GM13976 (cell line): ENCODE results near the gene SDE2.

Experiments
- DNase-seq: peaks from one replicate; pipeline ENCODE4 v3.0.0; 2012; ENCODE audit warnings: low spot score
- CTCF ChIP-seq: IDR thresholded peaks from 2 replicates; pipeline ENCODE4 v1.5.1; 2012; ENCODE audit warnings: borderline replicate concordance, mild to moderate bottlenecking; ENCODE audit not compliant: insufficient read depth; ENCODE audit errors: extremely low read depth, missing control alignments, control extremely low read depth
- in situ Hi-C: fragments of 300-500 bp; cut with MboI; formaldehyde crosslinking; loops from one replicate; pipeline ENCODE4 v1.12.0; 2022; ENCODE audit warnings: low sequenced_read_pairs, mixed read lengths, inconsistent platforms; ENCODE audit not compliant: unreplicated experiment

SDE2 gene

DNA sequence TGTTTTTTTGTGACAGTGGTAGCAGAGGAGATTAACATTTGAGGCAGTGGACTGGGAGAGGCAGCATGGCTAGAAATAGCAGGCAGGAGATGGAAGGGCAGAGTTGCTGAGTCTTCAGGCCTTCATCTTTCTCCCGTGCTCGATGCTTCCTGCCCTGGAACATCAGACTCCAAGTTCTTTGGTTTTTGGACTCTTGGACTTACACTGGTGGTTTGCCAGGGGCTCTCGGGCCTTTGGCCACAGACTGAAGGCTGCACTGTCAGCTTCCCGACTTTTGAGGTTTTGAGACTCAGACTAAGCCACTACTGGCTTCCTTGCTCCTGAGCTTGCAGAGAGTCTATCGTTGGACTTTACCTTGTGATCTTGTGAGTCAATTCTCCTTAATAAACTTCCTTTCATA is 33.9 kb downstream of the SDE2 start:
- DNase-seq, result no peak
- in situ Hi-C loops, result no loop called here
- no peak for TF ChIP-seq CTCF

GRCh38 chr1:225963735-225964530 is 35.2 kb downstream of the SDE2 start:
- no peak for DNase-seq
- no peak for TF ChIP-seq CTCF
- in situ Hi-C loops, result no loop called here

GRCh38 chr1:225962440-225962975 is 36.6 kb downstream of the SDE2 start:
- peak; percentile 86 for TF ChIP-seq CTCF
- peak; percentile 86 for DNase-seq
- in situ Hi-C loops, result no loop called here

DNA sequence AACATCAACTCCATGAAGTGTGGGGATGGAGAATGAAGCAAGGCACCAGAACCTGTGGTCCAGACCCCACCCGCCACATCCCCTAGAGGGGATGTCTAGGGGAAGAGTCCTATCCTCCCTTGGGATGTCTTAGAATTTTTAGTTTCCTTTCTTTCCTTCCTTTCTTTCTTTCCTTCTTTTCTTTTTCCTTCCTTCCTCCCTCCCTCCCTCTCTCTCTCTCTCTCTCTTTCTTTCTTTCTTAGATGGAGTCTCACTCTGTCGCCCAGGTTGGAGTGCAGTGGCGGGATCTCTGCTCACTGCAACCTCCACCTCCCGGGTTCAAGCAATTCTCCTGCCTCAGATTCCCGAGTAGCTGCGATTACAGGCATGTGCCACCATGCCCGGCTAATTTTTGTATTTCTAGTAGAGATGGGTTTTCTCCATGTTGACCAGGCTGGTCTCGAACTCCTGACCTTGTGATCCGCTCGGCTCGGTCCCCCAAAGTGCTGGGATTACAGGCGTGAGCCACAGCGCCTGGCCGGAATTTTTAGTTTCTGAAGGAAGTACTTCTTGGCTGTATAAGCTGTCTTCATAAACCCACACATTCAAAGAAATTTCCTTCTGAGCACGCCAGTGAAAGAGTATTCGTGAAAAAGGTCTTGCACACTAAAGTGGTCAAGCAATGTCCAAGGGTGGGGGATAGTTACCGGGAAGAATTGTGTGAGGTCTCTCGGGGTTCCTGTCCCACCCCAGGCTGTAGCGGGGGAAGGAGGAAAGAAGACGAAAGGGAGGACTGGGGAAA is 37.3 kb downstream of the SDE2 start:
- no peak for DNase-seq
- in situ Hi-C loops, result no loop called here
- no peak for TF ChIP-seq CTCF

DNA sequence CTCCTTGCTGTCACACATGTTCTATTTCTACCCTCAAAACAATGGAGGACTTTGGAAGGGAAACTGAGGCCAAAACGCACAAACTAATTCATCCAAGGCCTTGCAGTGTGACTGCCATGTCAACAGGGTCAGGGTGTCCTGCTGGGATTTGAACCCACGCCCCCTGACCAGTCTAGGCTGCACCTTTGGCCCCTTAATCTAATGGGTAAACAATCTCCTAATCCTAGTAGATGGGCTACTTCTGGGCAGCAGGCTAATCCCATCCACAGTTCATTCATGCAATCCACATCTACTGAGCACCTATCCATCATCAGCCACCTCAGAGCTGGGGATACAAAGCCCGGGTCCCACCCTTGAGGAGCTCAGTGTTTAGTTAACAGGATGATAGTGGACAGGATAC is 41.1 kb downstream of the SDE2 start:
- in situ Hi-C loops, result no loop called here
- no peak for DNase-seq
- TF ChIP-seq CTCF, result no peak

DNA sequence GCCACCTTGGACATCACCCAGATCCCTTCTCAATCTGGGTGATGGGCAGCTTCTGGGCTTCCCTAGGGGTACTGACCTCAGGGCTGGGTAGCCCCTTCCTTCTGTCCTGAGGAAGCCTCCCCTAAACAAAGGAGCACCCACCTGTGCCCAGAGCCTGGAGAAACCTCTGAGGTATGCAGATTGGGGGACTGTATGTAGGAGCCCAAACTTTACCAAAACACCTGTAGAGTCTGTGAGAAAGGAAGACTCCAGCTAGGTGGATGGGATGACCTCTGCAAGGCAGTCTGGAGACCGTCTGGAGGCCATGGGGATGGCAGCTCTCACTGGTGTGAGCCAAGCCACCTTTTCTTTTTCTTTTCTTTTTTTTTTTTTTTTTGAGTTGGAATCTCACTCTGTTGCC is 44.4 kb downstream of the SDE2 start:
- DNase-seq, result no peak
- TF ChIP-seq CTCF, result no peak
- in situ Hi-C loops, result no loop called here
